HG03025 (cell line): Measurements from ENCODE around the gene UVRAG.
"Not testable (repeated sequence)": the region's sequence is repeated elsewhere in the genome, so short reads cannot be mapped to it uniquely, and the experiment has no call there.

Experiments used
- ATAC-seq: cut with Tn5 transposase; IDR thresholded peaks from one replicate; pipeline ENCODE4 v1.9.1; 2021; ENCODE audit warnings: mild to moderate bottlenecking, moderate library complexity; ENCODE audit not compliant: unreplicated experiment, low FRiP score

Gene UVRAG

DNA sequence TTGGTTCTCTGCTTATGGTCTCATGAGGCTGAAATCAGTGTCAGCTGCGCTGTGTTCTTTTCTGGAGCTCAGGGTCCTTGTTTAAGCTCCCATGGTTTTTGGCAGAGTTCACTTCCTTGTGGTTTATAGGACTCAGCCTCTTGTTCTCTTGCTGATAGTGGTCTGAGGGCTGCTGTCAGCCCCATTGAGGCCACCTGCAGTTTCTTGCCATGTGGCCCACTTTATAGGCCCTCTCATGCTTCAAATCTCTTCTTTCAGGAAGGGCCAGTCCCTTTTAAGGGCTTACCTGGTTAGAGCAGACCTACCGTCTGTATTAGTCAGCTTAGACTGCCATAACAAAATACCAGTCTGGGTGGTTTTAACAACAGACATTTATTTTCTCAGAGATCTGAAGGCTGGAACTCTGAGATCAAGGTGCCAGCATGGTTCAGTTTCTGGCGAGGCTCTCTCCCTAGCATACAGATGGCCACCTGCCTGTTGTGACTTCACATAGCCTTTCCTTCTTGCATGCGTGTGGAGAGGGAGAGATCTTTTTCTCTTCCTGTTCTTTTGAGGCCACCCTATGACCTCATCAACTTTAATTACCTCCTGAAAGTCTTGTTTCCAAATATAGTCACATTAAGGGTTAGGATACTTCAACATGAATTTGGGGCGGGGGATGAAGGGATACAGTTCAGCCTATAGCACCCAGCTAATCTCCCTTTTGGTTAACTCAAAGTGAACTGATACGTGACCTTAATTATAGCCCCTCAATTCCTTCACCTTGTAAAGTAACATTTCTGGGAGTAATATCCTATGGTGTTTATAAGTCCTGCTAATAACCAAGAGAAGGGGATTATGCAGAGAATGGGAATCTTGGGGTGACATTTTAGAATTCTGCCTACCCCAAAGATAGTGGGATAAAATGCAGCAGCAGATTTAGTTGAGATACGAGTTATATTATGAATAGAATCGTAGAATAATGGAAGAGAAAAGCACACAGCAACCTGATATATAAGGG lies 131.8 kb downstream of the UVRAG start:
- ATAC-seq: no peak

DNA sequence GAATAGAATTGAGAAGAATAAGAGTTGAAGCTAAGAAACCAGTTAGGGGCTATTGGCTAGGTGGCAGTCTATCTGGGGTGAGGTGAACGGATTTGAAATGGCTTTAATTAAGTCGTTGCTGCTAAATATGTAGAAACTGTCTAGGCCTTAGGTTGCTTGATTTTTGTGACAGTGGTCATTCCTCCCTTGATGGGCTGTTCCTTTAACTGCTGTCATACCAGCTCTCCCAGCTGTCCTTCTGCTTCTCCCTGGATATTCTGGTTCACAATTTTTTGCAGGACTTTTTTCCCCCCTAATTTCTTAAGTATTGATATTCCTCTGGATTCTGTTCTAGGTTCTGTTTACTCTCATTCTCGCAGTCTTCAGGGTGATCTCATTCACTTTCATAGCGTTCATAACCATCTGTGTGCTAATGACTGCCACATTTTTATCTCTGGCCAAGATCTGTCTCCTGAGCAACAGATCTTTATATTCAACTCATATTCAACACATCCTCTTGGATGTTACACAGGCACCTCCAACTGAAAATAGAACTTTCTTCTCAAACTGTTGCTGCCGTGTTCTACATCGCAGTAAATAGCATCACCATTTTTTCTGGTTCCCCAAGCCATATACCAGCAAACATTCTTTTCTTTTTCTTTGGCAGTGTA lies 134.1 kb downstream of the UVRAG start:
- no peak for ATAC-seq

DNA sequence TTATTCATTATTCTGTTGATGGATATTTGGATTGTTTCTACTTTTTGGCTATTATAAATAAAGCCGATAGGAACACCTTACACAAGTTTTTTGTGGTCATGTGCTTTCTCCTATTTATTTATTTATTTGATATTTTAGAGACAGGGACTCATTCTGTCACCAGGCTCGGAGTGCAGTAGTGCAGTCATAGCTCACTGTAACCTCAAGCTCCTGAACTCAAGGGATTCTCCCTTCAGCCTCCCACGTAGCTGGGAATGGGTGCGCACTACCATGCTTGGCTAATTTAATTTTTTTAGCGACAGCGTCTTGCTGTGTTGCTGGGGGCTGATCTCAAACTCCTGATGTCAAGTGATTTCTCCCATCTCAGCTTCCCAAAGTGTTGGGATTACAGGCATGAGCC lies 135.1 kb downstream of the UVRAG start:
- no peak for ATAC-seq

DNA sequence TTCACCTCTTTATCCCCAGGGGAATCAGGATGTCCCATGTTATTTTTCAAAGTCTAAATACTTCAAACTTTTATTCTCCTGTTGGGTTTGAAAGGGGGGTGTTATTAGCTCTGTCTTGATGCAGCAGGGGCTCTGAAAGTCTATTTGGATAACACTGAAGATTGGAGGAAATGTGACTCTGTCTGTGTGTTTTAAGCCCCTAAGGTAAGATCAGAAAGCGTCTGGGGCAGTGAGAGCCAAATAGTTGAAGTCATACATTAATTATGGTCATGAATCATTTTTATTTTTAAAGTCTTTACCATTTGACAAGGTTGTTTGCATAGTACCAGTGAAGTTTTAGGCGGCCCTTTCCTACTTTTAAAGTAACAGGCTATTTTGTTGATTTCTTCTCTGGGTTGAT lies 139.0 kb downstream of the UVRAG start:
- no peak for ATAC-seq

DNA sequence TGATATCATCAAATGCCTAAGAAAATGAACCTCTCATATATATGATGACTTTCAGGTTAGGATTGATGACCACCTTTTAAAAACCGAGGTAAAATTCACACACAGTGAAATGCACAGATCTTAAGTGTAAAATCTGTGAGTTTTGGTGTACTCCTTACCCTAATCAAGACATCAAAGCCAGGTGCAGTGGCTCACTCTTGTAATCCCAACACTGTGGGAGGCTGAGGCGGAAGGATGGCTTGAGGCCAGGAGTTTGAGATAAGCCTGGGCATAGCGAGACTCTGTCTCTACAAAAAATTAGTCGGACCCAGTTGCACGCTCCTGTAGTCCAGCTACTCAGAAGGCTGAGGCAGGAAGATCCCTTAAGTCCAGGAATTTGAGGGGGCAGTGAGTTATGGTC lies 140.4 kb downstream of the UVRAG start:
- no peak for ATAC-seq

DNA sequence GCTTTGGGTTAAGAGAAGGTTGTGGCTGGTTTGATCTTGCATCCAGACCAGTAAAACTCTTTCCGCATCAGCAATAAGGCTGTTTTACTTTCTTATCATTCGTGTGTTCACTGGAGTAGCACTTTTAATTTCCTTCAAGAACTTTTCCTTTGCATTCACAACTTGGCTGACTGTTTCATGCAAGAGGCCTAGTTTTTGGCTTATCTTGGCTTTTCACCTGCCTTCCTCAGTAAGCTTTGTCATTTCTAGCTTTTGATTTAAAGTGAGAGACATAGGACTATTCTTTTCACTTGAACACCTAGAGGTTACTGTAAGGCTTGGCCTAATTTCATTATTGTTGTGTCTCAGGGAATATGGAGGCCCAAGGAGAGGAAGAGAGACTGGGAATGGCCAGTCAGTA lies 144.5 kb downstream of the UVRAG start:
- ATAC-seq: no peak

DNA sequence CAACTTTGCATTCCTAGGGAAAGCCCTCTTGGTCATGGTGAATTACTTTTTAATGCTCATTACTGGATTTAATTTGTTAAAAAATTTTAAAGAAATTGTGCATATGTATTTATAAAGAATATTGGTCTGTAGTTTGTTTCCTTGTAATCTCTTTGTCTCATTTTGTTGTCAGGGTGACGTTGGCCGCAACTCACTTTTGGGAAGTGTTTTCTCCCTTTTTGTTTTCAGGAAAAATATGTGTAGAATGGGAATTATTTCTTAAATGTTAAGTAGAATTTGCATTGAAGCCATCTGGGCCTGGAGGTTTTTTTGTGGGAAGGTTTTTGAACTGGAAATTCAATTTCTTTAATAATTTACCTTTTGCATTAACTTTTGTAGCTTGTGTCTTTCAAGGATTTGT lies 149.1 kb downstream of the UVRAG start:
- no peak for ATAC-seq

DNA sequence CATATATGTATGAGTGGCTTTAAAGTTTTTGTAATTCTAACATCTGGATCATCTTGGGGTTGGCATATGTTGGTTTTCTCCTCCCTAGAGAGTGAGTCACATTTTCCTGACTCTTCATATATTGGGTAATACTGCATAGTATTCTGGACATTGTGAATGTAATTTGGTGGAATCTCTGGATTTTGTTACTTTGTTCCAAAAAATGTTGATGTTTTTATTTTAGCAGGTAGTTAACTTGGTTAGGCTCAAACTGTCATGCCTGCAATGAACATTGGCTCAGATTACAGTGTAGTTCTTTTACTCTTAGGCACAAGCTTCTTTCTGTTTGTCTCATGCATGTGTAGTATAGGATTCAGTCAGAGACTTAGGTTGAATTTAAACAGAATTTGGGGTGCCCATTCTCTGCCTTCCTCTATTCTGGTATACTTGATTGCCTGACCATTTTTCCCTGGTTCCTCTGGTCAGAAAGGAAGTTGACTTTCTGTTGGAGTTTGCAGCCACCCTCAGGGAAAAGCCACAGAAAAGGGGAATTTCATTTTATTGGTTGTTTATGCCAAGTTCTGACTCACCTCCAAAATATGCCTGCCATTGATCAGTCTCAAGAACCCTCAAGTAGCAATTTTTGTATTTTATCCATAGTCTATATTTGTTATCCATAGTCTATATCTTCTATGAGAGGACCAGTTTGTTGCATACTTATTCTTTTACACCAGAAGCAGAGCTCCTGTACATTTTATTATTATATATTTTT lies 151.7 kb downstream of the UVRAG start:
- no peak for ATAC-seq

DNA sequence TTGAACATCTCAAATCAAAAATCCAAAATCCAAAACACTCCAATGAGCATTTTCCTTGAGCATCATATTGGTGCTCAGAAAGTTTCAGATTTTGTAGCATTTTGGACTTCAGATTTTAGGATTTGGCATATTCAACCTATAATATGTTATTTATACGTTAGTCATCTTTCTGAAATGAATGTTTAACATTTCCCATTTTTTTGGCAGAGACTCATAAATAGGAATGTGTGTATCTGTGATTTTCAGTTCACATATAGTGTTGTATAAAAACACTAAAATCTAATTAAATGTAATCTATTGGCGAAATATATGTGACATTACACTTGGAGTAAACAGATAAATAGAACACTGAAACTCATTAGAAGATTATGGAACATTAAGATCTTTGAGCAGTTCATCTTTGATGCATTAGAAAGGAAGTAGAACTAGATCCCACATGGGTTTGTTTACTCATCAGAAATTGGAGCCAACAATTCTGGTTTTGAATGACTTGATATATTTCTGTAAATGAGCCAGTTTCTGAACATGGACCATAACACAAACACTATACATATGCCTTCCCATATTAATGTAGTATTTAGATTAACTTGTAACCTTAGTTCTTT lies 153.1 kb downstream of the UVRAG start:
- ATAC-seq: no peak

DNA sequence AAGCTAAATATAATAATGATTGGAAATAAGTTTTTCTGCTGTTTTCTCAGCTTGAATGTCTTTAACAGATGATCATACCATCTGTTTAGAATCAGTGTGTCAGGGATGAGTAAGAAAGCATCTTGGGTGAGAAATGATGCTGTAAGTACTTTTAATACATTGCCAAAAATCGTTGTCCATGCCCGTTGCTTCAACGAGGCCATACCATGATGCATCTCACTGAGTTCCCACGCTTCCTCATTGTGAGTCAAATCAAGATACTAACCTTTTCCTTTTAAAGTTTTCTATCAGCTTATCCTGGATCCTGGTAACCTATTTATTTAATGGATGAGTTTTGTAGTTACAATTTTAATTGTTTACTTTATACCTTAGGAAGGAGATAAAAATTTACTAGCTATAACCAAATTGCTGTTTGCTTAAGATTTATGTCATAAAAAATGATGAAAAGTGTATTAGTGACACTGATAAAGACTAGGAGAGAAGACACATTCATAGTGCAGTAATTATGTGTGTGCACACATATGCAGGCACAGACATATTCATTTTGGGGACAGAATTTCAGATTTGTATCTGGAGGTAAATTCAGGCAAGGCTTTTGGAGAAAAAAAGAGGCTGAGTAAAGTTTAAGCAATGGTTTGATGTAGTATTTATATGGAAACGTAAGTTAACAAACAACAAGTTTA lies 154.8 kb downstream of the UVRAG start:
- no peak for ATAC-seq

DNA sequence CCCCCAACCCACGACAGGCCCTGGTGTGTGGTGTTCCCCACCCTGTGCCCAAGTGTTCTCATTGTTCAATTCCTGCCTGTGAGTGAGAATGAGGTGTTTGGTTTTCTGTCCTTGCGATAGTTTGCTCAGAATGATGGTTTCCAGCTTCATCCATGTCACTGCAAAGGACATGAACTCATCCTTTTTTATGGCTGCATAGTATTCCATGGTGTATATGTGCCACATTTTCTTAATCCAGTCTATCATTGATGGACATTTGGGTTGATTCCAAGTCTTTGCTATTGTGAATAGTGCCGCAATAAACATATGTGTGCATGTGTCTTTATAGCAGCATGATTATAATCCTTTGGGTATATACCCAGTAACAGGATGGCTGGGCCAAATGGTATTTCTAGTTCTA lies 158.7 kb downstream of the UVRAG start:
- ATAC-seq: not testable (repeated sequence)

DNA sequence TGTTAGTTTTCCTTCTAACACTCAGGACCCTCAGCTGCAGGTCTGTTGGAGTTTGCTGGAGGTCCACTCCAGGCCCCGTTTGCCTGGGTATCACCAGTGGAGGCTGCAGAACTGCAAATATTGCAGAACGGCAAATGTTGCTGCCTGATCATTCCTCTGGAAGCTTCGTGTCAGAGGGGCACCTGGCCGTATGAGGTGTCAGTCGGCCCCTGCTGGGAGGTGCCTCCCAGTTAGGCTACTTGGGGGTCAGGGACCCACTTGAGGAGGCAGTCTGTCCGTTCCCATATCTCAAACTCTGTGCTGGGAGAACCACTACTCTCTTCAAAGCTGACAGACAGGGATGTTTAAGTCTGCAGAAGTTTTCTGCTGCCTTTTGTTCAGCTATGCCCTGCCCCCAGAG lies 164.1 kb downstream of the UVRAG start:
- not testable (repeated sequence) for ATAC-seq

DNA sequence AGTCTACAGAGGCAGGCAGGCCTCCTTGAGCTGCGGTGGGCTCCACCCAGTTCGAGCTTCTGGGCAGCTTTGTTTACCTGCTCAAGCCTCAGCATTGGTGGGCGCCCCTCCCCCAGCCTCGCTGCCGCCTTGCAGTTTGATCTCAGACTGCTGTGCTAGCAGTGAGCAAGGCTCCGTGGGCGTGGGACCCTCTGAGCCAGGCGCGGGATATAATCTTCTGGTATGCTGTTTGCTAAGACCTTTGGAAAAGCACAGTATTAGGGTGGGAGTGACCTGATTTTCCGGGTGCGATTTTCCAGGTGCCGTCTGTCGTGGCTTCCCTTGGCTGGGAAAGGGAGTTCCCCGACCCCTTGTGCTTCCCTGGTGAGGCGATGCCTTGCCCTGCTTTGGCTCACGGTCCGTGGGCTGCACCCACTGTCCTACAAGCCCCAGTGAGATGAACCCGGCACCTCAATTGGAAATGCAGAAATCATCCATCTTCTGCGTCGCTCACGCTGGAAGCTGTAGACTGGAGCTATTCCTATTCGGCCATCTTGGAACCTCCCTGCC lies 164.5 kb downstream of the UVRAG start:
- ATAC-seq: not testable (repeated sequence)

DNA sequence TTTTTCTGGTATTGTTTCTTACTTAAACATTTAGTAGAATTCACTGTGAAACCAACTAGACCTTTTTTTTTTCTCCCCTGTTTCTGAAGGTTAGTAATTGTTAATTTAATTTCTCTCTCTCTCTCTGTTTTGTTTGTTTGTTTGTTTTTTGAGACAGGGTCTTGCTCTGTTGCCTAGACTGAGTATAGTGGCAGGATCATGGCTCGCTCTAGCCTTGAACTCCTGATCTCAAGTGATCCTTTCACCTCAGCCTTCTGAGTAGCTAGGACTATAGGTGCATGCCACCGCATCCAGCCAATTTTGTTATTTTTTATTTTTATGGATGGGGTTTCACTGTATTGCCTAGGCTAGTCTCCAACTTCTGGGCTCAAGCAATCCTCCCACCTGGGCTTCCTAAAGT lies 165.0 kb downstream of the UVRAG start:
- ATAC-seq: no peak

DNA sequence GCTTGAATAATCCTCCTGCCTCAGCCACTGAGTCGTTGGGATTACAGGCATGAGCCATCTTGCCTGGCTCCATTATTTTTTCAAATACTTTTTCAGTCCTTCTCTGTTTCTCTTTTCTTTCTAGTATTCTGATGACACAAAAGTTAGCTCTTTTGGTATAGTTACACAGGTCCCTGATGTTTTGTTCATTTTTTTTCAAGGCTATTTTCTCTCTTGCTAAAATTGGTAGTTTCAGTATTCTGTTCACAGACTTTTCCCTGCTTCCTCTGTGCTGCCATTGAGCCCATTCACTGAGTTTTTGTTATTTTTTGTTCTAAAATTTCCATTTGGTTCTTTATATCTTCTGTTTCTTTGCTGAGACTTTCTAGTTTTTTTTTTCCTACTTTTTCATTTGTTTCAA lies 166.5 kb downstream of the UVRAG start:
- no peak for ATAC-seq

DNA sequence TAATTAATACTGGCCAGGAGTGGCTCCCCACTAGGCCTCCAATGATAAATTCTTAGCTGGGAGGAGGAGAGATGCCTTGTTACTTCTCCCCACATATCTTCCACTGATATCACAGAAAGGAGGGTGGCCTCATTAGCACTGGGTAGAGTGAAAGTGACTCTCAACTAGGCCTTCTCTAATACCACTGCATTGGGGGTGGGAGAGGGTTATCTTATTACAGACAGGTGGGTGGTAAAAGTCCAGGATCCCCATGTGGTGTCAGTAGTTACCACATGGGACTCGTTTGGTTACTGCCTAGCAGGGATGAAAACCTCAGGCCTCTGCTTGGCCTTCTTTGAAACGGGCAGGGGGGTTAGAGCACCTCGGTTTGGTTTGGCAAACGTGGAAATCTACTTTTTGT lies 167.3 kb downstream of the UVRAG start:
- ATAC-seq: no peak

DNA sequence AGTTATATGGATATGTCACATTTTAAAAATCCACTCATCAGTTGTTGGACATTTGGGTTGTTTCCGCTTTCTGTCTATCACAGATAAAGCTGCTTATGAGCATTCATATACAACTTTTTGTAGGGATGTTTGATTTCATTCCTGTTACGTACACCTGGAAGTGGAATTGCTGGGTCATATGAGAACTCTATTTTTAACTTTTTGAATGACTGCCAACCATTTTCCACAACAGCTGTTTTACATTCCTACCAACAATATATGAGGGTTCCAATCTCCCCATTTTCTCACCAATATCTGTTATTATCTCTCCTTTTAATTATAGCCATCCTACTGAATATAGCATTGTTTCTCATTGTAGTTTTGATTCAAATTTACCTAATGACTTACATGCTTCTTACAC lies 172.0 kb downstream of the UVRAG start:
- no peak for ATAC-seq

DNA sequence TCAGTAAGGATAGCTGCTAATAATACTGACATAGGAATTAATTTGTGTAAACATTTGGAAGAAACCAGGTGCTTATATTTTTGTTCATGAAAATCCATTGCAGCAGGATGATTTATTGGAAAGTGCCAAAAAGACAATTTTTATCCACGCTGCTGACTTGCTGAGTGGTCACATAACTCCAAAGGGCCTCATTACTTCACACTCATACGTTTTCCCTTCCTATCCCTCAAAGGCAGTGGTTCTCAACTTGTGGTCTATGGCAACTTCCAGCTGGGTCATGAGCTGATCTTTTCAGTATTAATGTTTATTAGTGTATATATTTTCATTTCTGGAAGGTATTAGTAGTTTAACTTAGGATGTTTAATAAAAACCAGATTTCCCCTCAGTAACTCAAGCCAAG lies 178.1 kb downstream of the UVRAG start:
- ATAC-seq: no peak

DNA sequence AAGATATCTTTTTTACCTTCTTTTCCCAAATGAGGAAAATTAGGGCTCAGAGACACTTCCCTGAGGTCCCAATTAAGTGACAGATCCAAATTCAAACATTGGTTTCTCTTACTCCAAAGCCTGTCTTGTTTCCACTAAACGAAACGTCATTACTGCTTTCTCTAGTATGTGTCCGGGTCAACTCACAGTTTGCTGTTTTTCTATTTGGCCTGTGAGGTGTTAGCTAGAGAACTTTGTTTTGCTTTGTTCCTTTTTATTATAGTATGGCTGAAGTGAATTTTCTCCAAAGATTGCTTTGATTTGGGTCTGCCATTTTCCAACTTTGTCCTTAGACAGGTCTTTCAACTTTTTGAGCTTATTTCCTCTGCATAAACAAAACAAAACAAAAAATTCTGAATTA lies 179.6 kb downstream of the UVRAG start:
- no peak for ATAC-seq
